GM18498 (cell line): ENCODE data around the gene PHF14.

Experiments
- ATAC-seq: cut with Tn5 transposase; IDR thresholded peaks from one replicate; pipeline ENCODE4 v1.9.1; 2021; ENCODE audit warnings: mild to moderate bottlenecking, moderate library complexity; ENCODE audit not compliant: unreplicated experiment

PHF14 gene

DNA sequence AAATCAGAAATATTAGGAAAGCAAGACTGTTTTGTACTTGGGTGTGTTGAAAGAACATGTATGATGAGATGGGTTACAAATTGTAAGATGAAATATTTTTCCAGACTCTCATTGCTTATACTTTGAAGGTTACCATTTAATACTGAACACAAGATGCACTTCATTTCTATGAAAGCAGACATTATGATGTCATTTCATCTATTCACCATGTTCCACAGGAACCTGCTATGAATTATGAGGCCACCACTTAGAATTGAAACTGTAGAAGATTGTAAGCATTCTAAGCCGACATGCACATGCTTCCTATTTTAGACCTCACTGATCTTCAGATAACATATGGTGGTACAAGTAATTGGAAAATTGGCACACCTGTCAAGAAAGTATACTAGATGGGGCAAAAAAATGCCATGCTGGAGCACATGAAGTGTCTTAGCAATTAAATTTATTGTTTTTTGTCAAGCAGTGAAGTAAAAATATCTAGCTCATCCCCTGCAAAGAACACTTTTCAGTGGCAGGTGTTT is 195.0 kb downstream of the PHF14 start:
- ATAC-seq: no peak

DNA sequence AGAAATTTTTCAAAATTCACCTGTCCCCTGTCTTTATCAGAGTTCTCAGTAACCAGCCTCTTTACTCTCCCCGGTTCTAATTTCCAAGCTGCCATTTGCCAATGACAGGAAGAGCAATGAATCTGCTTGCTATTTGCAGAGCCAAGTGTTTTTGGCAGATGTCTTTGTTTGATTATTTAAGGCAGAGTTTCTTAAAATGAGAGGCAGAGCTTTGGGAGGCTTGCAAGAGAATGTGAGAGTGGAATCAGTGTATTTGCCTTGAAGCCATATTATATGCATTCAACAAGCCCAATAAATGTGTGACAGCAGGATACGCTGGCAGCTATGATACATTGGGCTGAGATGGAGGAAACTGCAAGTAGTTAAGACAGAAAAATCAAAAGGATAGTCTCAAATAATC is 196.5 kb downstream of the PHF14 start:
- no peak for ATAC-seq

DNA sequence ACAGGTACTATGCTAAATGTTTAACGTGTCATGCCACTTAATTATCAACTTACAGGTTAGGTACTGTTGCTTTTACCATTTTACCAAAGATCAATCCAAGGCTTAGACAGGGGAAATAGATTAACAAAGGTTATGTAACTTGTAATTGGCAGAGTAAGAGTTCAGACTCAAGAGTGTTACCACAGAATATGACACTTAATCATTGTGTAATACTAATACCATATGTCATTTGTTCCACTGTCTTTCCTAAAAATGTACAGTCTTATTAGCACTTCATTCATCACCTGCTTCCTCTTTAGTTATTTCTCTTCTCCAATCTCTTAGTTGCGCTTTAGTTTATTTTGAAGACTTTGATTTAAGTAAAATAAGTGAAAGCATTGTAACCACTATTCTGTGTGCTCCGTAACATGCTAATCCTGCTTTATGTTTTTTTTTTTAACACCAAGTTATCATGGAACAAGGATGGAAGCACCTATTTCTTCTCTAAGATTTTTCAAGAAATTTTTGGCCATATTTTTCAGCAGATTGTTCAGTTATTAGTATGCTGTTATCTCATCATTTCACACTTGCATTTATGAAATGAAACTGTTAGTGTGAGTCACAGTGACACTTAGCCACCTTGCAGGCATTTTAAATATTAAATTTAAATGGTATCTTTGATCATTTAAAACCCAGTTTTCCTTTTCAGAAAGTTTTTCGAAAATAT is 197.3 kb downstream of the PHF14 start:
- no peak for ATAC-seq

- no peak for ATAC-seq
Observed at GRCh38 chr7:11171569-11172192, 198.0 kb downstream of the PHF14 start.

DNA sequence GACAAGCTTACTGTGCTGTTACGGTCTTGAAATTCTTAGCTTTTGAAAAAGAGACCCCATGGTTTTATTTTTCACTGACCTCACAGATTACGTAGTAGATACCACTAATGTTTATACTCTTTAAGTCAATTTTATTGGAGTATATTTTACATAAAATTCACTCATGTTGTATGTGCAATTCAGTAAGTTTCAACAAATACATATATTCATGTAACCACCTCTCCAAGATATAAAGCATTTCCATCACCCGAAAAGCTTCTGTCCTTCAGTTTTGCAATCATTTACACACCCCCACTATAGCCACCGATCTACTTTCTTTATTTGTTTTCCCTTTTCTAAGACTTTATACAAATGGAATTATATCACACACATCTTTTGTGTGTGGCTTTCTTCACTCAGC is 199.2 kb downstream of the PHF14 start:
- no peak for ATAC-seq

DNA sequence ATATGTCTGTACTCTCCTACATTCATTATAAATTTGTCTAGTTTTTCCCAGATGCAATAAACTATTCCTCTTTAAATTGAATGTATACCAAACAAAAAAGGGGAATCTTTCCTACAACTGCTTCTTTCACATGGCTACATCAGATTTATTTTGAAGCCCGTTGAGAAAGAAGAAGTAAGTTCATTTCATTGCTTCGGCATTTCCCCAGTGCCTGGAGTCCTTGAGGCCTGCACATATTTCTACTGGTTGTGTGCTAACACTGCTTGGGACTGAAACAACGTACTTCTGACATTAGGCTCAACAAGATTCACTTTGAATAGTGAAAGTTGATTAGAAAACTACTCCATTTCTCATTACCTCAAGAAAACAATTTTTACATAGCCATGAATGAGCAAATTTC is 201.7 kb downstream of the PHF14 start:
- ATAC-seq: no peak

DNA sequence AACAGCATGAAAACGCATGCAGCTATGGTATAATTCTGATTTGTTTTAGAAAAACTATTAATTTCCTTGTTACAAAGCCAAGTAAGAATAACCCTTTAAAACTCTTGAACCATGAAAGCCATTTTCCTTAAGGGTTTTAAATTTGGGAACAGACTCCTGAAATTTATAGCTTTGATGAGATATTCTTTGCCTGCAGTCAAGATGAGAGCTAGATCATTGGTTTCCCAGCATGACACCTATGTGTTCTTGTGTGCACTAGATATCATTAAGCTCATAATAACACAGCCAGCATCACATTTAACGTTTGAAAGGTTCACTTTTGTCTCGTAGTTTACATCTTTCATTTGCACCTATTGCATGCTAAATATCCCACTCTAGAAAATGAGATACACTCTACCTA is 202.2 kb downstream of the PHF14 start:
- ATAC-seq: no peak

GRCh38 chr7:11176985-11177555 is 203.4 kb downstream of the PHF14 start:
- no peak for ATAC-seq

- ATAC-seq: no peak
Observed at GRCh38 chr7:11177793-11178192, 204.1 kb downstream of the PHF14 start.

DNA sequence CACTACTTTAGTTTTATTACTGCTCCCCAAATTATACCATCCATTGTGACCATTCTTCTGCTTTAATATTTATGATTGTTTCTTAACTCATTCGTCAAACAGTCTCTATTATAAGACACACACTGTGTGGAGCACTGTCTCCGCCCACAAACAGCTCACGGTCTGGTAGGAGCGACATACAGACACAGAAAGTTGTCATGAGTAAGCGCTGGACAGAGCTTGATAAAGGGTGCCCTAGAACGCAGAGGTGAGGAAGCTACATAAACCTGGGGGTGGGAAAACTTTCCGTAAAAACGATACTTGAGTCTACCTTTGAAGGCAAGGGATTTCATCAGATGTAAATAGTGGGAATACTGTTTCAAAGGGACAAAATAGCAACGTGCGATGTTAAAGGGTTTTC is 207.9 kb downstream of the PHF14 start:
- no peak for ATAC-seq

- no peak for ATAC-seq
Observed at GRCh38 chr7:11182736-11183135, 209.1 kb downstream of the PHF14 start.

DNA sequence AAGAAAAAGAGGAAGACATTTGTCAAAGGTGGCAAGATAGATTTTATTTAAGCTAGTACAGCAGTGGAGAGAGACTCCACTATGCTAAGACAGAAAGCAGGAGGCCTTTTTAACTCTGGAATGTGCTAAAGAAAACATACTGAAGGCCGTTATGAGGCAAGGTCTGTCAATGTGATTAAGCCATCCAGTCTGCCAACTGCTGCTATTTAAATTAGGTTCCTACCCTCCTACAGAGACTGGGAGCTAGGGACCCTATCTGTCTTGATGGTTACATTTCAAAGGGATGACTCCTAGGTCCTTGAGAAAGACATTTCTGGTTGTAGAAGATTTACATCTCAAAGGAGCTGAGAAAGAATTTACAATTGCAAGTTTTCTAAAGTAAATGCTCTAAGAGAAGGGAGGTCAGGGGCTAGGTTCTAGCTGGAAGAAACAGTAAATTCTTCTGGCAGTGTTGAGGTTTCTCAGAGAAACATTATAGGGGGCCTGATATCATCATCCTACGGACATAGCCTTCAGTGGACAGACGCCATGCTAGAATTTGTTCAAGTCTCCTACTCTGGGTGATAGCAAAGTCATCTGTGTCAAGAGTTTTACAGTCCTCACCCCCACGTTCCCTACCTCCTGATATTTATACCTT is 211.6 kb downstream of the PHF14 start:
- no peak for ATAC-seq

- no peak for ATAC-seq
Observed at GRCh38 chr7:11188529-11189310, 215.0 kb downstream of the PHF14 start.

DNA sequence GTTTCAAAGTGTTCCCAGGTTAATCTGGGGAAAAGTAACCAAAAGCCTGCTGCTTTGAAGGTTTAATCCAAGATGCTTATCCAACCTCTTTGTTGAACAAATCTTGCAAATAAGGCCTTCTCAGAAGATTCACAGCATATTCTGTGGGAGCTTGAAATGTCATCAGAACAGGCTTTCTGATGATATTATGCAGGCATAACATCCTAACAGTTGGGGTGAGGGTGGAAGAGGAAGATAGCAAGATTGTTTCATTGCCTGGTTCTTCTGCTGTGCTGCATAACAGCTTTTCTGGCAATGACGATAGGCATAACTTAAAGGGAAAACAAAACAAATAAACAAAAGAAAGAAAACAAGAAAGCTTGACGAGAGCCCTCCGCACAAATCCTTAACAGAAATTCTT is 217.4 kb downstream of the PHF14 start:
- ATAC-seq: no peak

GRCh38 chr7:11191574-11192220 is 218.0 kb downstream of the PHF14 start:
- no peak for ATAC-seq

GRCh38 chr7:11192506-11192905 is 218.8 kb downstream of the PHF14 start:
- no peak for ATAC-seq

DNA sequence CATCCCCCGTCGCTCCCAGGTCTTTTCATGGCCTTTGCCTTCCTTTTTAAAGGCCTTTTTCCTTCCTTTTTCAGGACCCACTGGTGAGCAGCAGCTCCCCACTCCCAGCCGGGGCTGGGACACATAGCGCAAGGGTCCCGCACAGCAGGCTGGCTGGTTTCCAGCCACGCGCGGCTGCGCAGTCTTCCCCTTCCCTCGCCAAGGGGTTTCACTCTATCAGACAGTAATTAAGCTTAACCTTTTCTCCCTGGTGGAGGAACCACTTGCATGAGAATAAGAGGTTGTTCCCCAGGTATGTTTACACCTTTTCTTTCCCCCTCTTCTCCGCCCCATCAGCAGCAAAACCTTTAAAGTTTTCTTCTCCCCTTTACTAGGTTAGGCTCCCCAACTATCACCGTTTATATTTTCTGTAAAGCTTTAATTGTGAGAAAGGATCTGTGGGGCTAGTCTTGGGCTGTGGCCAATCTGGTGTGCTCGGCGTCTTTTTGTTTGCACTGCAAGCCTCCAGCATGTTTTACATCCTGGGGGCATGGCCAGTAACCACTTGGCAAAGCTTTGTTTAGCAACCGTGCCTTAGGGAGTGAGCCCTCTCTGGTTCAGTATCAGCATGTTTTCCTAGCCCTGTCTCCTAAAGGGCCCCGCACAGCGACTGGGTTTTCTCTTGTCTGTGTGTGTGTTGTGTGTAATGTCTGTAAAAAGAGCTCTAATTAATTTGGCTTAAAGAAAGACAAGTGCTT is 219.6 kb downstream of the PHF14 start:
- ATAC-seq: no peak

DNA sequence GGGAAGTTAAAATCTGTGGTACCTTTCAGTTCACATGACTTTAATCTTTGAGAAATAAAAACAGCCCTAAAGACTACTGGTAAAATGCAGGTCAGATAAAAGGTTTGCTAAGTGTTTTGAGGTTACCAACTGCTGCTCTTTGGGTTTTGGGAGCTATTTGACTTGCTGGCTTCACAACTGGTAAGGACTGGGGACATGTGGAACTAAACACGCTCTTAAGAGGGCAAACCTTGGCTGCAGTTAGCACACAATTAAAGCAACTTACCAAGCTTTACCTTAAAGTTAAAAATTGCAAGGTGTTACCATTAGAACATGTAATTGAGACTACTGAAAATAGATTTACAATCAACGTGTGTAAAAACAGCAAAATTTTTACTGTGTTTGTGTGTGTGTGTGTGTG is 220.2 kb downstream of the PHF14 start:
- ATAC-seq: no peak

- ATAC-seq: no peak
Observed at GRCh38 chr7:11194492-11194891, 220.8 kb downstream of the PHF14 start.

DNA sequence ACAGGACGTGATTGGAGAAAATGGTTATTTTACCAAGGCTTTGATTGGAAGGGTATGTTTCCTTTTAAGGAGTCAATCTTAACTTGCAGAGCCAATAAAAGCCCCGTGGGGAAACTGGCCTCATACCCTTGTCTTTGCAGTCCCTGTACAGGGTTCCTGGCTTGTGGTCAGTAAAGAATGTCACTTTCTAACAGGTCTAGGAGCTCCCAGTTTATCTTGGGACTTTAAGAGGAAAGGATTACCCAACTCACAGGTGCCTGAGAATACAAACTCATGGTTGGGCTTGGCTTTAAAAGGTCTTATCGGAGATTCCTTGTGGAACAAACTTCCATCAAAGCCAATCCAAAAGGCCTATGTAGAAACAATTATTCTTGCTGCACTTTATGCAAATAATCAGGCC is 221.8 kb downstream of the PHF14 start:
- no peak for ATAC-seq
